KMS-11 (cell line): ENCODE results near the gene ASB5.

Experiments used
- H2AFZ ChIP-seq: fragments of 200-600 bp; sonication (generic); 2 replicates; pipeline ENCODE4 v1.6.1; 2016; ENCODE audit warnings: antibody characterized with exemption, mixed run types, low read depth
- H3K27ac ChIP-seq: fragments of 200-600 bp; sonication (generic); 2 replicates; pipeline ENCODE4 v1.6.1; 2016; ENCODE audit warnings: mild to moderate bottlenecking, mixed run types
- H3K27me3 ChIP-seq: fragments of 200-600 bp; sonication (generic); 2 replicates; pipeline ENCODE4 v1.6.1; 2017; ENCODE audit warnings: mild to moderate bottlenecking, low read depth, mixed run types, moderate library complexity; ENCODE audit not compliant: insufficient read depth
- H3K36me3 ChIP-seq: fragments of 200-600 bp; sonication (generic); 2 replicates; pipeline ENCODE4 v1.6.1; 2017; ENCODE audit warnings: mild to moderate bottlenecking, mixed run types; ENCODE audit not compliant: insufficient read depth
- H3K4me1 ChIP-seq: fragments of 200-600 bp; sonication (generic); 2 replicates; pipeline ENCODE4 v1.6.1; 2016; ENCODE audit warnings: mild to moderate bottlenecking, low read depth, mixed run types; ENCODE audit not compliant: poor library complexity, severe bottlenecking
- H3K4me2 ChIP-seq: fragments of 200-600 bp; sonication (generic); 2 replicates; pipeline ENCODE4 v1.7.0; 2016; ENCODE audit warnings: mild to moderate bottlenecking, mixed run types
- H3K4me3 ChIP-seq: fragments of 200-600 bp; sonication (generic); IDR thresholded peaks from 2 replicates; pipeline ENCODE4 v1.6.1; 2017; ENCODE audit warnings: low read depth, low read length, mixed read lengths; ENCODE audit not compliant: insufficient read depth
- H3K79me2 ChIP-seq: fragments of 200-600 bp; sonication (generic); 2 replicates; pipeline ENCODE4 v1.6.1; 2016; ENCODE audit warnings: low read depth, mixed run types; ENCODE audit not compliant: insufficient read depth
- H3K9ac ChIP-seq: fragments of 200-600 bp; sonication (generic); 2 replicates; pipeline ENCODE4 v1.6.1; 2016; ENCODE audit warnings: mild to moderate bottlenecking, mixed run types
- H4K20me1 ChIP-seq: fragments of 200-600 bp; sonication (generic); 2 replicates; pipeline ENCODE4 v1.6.1; 2016; ENCODE audit warnings: mild to moderate bottlenecking, mixed run types; ENCODE audit not compliant: insufficient read depth
- TF ChIP-seq, protein P1 (sequence below): fragments of 200-600 bp; sonication (generic); conservative IDR thresholded peaks from 2 replicates; pipeline ENCODE4 v1.6.1; 2017; ENCODE audit warnings: low read depth, mild to moderate bottlenecking, antibody characterized with exemption, low read length, moderate library complexity, mixed read lengths

The ASB5 gene

DNA sequence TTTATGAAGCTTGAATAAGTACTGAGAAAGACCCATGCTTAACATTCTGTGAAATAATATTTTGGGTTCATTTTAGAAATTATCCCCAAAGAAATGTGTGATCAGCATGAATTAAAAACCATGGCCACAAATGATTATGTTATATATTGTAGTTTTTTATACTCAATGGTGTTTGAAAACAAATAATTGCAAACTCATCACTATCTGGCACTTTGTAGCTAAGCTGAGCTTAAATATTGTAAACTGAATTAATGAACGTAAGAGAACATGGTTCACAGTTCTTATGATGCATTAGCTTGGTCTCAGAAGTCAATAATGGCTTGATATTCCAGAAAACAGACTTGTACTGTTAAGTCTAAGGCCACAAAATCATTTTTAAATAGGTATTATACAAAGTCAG lies 24.6 kb upstream of the ASB5 start:
- no peaks in the 10 kb centered on the region for H3K36me3 ChIP-seq
- no peaks in the 10 kb centered on the region for H3K79me2 ChIP-seq
- no peaks in the 10 kb centered on the region for H3K4me1 ChIP-seq
- H3K4me2 ChIP-seq: no peak overlapping the region
- no peak overlapping the region for H2AFZ ChIP-seq
- no peak overlapping the region for H3K9ac ChIP-seq
- H3K27ac ChIP-seq: no peak overlapping the region
- no peak overlapping the region for H3K4me3 ChIP-seq
- TF ChIP-seq, protein P1, sequence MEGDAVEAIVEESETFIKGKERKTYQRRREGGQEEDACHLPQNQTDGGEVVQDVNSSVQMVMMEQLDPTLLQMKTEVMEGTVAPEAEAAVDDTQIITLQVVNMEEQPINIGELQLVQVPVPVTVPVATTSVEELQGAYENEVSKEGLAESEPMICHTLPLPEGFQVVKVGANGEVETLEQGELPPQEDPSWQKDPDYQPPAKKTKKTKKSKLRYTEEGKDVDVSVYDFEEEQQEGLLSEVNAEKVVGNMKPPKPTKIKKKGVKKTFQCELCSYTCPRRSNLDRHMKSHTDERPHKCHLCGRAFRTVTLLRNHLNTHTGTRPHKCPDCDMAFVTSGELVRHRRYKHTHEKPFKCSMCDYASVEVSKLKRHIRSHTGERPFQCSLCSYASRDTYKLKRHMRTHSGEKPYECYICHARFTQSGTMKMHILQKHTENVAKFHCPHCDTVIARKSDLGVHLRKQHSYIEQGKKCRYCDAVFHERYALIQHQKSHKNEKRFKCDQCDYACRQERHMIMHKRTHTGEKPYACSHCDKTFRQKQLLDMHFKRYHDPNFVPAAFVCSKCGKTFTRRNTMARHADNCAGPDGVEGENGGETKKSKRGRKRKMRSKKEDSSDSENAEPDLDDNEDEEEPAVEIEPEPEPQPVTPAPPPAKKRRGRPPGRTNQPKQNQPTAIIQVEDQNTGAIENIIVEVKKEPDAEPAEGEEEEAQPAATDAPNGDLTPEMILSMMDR: no peak
- H4K20me1 ChIP-seq: no peaks in the 10 kb centered on the region
- no peaks in the 10 kb centered on the region for H3K27me3 ChIP-seq

- H2AFZ ChIP-seq: no peak overlapping the region
- H3K27me3 ChIP-seq: no peaks in the 10 kb centered on the region
- TF ChIP-seq, protein P1: no peak
Observed at GRCh38 chr4:176292920-176293319, 23.9 kb upstream of the ASB5 start.

GRCh38 chr4:176291748-176292147 lies 22.7 kb upstream of the ASB5 start:
- H3K36me3 ChIP-seq: no peaks in the 10 kb centered on the region
- no peaks in the 10 kb centered on the region for H3K4me1 ChIP-seq
- H2AFZ ChIP-seq: no peak overlapping the region
- no peak overlapping the region for H3K4me3 ChIP-seq
- TF ChIP-seq, protein P1: no peak
- no peaks in the 10 kb centered on the region for H4K20me1 ChIP-seq
- no peak overlapping the region for H3K9ac ChIP-seq
- H3K27me3 ChIP-seq: no peaks in the 10 kb centered on the region
- no peak overlapping the region for H3K27ac ChIP-seq
- H3K4me2 ChIP-seq: no peak overlapping the region
- no peaks in the 10 kb centered on the region for H3K79me2 ChIP-seq

More at GRCh38 chr4:176292920-176293319, 23.9 kb upstream of the ASB5 start:
- Histone ChIP-seq H3K4me1 (no peaks in the 10 kb centered on the region), H3K27ac (no peak overlapping the region), H3K79me2 (no peaks in the 10 kb centered on the region), H3K4me3 (no peak overlapping the region), H3K36me3 (no peaks in the 10 kb centered on the region), H3K4me2 (no peak overlapping the region), H3K9ac (no peak overlapping the region), H4K20me1 (no peaks in the 10 kb centered on the region)

GRCh38 chr4:176290520-176290919 lies 21.5 kb upstream of the ASB5 start:
- no peak overlapping the region for H3K9ac ChIP-seq
- TF ChIP-seq, protein P1: no peak
- H4K20me1 ChIP-seq: no peaks in the 10 kb centered on the region
- H3K36me3 ChIP-seq: no peaks in the 10 kb centered on the region
- no peak overlapping the region for H2AFZ ChIP-seq
- H3K27me3 ChIP-seq: no peaks in the 10 kb centered on the region
- no peak overlapping the region for H3K4me2 ChIP-seq
- no peak overlapping the region for H3K27ac ChIP-seq
- H3K79me2 ChIP-seq: no peaks in the 10 kb centered on the region
- no peaks in the 10 kb centered on the region for H3K4me1 ChIP-seq
- H3K4me3 ChIP-seq: no peak overlapping the region

DNA sequence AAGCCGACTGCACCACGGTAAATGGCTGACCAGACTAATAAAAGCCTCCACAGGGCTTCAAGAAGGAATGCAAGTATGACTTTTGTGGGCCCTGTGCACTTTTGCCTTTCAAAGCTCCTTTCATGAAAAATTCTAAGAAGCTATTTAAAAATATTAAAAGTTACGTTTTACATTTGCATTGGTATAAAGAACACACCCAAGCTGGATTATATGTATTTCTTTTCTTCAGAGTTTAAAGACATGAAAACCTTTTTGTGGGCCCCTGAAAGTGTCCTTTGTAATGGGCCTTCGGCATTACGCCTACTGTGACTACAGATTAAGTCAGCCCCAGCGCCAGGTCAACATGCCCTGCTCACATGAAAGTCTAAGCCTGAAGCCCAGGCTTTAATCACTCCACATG lies 20.5 kb upstream of the ASB5 start:
- Histone ChIP-seq H3K9ac (no peak overlapping the region), H3K4me1 (no peaks in the 10 kb centered on the region), H3K4me2 (no peak overlapping the region), H3K36me3 (no peaks in the 10 kb centered on the region), H3K79me2 (no peaks in the 10 kb centered on the region), H2AFZ (no peak overlapping the region), H4K20me1 (no peaks in the 10 kb centered on the region), H3K4me3 (no peak overlapping the region), H3K27me3 (no peaks in the 10 kb centered on the region), H3K27ac (no peak overlapping the region)
- TF ChIP-seq, protein P1: no peak
